ENCODE data around the gene TMEM256. TPM values are rescaled to one million over a fixed set of nuclear protein-coding genes. Genes with fewer than 3 reads are reported as not detected.

The TMEM256 gene
- total and polyA plus RNA-seq, 9 of the 15 experiments (the other 6 are each of a cell fraction or from before 2014, with no cell fraction given), result 43.4 to 177 (median 68.5) TPM

DNA sequence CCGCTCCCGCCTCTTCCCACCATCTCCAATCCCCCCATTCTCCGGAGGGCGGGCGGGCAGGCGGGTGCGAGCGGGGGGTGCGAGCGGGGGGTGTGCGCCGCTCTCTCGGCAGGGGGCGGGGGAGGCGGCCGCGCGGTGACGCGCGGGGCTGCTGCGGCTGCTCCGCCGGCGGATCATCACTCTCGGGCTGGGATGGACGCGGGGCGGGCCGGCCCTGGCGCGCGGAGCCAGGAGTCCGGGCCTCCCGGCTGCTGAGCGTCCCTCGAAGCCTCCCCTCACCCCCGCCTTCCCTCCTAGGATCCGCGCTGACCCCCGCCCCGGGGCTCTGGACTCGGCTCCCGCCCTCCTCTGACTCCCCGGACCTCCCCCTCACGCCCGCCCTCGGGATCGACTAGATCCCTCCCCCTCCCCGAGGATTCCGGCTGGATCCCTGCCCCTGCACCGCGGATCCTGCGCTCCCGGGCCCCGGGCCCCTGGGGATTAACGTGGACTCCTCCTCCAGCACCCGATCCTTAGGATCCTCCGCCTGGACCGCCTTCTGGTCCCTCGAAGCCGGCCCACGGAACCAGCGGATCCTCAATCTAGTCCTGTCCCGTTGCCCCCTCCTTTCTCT lies 946 bp upstream of the TMEM256 start:
- peak overlapping the region; percentile 67 to 87; a peak in 3 of 4 replicates for H3K9ac ChIP-seq (ENCODE audit: insufficient read depth in 1 of 2, low read depth in 2 of 2, low read length in 2 of 2)
- DNase-seq (ENCODE audit: extremely low read depth in 1 of 4, low spot score in 3 of 4) (peak in 2 of 4 experiments; percentile 67 to 71), ATAC-seq (peak; percentile 63), FAIRE-seq (no peak)
- peak overlapping the region; percentile 78 for H3K27ac ChIP-seq (ENCODE audit: extremely low read depth, low read depth, low read length)
- no TSS peak for BruUV-seq (replicated peaks)
- intact Hi-C loops (cut with micrococcal nuclease), result loop anchor here (5.0 kb wide), 2 partner anchors 32 to 77 kb away; partner anchors contain the start of genes FGF11, POLR2A, SLC35G6 and TMEM102
- peaks cover 11 to 25% of the 10 kb centered on the region in 2 experiments; a peak in 3 of 5 replicates for H3K4me1 ChIP-seq (replicated peaks in 1 of 2; ENCODE audit: control insufficient read depth in 2 of 2, insufficient read depth in 2 of 2, low read length in 2 of 2)
- H2AFZ ChIP-seq (ENCODE audit: low read depth, low read length), result peak overlapping the region; percentile 85
- H3K9me1 ChIP-seq (ENCODE audit: control insufficient read depth, insufficient read depth, low read length), result no peaks in the 10 kb centered on the region
- H3K36me3 ChIP-seq (ENCODE audit: control insufficient read depth, insufficient read depth, low read length), result peaks cover 6% of the 10 kb centered on the region; the same call in 1 of the 3 replicates
- no peaks in the 10 kb centered on the region for H3K27me3 ChIP-seq (ENCODE audit: control insufficient read depth in 2 of 2, insufficient read depth in 2 of 2, low read length in 2 of 2)
- no peaks in the 10 kb centered on the region for H4K20me1 ChIP-seq (replicated peaks; ENCODE audit: control insufficient read depth, insufficient read depth, low read length)
- H3K4me2 ChIP-seq (ENCODE audit: insufficient read depth, low read length), result peak overlapping the region; percentile 78
- WGBS (ENCODE audit: insufficient coverage, low coverage, missing lambda C conversion rate), result no CpG with 5 or more reads among the region's 65 CpGs
- no peaks in the 10 kb centered on the region for H3K9me3 ChIP-seq (replicated peaks; ENCODE audit: control insufficient read depth, insufficient read depth, low read depth, low read length)
- peaks cover 8% of the 10 kb centered on the region; the same call in 2 of the 3 replicates for H3K79me2 ChIP-seq (ENCODE audit: control insufficient read depth, insufficient read depth, low read length)
- peak overlapping the region; percentile 68 for H3K4me3 ChIP-seq
- CTCF ChIA-PET (ENCODE audit: low intra/inter-chr PET ratio), result no interaction called here
- POLR2A ChIA-PET, result interaction anchor here (0.8 to 1.8 kb wide), 6 partner anchors 13 to 174 kb away, joined by 3 to 23 read pairs (median 4); partner anchors contain the start of genes CD68, POLR2A and ZBTB4
- in situ Hi-C loops (cut with MboI), result no loop called here
- TF ChIP-seq ELF4 (CRISPR knock-in tag; IDR thresholded peaks at IDR 0.05), result no peak
- TF ChIP-seq, protein P1, sequence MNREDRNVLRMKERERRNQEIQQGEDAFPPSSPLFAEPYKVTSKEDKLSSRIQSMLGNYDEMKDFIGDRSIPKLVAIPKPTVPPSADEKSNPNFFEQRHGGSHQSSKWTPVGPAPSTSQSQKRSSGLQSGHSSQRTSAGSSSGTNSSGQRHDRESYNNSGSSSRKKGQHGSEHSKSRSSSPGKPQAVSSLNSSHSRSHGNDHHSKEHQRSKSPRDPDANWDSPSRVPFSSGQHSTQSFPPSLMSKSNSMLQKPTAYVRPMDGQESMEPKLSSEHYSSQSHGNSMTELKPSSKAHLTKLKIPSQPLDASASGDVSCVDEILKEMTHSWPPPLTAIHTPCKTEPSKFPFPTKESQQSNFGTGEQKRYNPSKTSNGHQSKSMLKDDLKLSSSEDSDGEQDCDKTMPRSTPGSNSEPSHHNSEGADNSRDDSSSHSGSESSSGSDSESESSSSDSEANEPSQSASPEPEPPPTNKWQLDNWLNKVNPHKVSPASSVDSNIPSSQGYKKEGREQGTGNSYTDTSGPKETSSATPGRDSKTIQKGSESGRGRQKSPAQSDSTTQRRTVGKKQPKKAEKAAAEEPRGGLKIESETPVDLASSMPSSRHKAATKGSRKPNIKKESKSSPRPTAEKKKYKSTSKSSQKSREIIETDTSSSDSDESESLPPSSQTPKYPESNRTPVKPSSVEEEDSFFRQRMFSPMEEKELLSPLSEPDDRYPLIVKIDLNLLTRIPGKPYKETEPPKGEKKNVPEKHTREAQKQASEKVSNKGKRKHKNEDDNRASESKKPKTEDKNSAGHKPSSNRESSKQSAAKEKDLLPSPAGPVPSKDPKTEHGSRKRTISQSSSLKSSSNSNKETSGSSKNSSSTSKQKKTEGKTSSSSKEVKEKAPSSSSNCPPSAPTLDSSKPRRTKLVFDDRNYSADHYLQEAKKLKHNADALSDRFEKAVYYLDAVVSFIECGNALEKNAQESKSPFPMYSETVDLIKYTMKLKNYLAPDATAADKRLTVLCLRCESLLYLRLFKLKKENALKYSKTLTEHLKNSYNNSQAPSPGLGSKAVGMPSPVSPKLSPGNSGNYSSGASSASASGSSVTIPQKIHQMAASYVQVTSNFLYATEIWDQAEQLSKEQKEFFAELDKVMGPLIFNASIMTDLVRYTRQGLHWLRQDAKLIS (CRISPR knock-in tag; IDR thresholded peaks at IDR 0.05), result no peak
- no peak for TF ChIP-seq TFAM (CRISPR knock-in tag; conservative IDR thresholded peaks at IDR 0.05)
- TF ChIP-seq ZNF124 (CRISPR knock-in tag; IDR thresholded peaks at IDR 0.05), result no peak
- no peak for TF ChIP-seq ZNF655 (CRISPR knock-in tag; IDR thresholded peaks at IDR 0.05)
- TF ChIP-seq ZNF41 (CRISPR knock-in tag; conservative IDR thresholded peaks at IDR 0.05), result no peak
- TF ChIP-seq, protein P2, sequence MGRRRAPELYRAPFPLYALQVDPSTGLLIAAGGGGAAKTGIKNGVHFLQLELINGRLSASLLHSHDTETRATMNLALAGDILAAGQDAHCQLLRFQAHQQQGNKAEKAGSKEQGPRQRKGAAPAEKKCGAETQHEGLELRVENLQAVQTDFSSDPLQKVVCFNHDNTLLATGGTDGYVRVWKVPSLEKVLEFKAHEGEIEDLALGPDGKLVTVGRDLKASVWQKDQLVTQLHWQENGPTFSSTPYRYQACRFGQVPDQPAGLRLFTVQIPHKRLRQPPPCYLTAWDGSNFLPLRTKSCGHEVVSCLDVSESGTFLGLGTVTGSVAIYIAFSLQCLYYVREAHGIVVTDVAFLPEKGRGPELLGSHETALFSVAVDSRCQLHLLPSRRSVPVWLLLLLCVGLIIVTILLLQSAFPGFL (CRISPR knock-in tag; IDR thresholded peaks at IDR 0.05), result no peak
- TF ChIP-seq EP400 (IDR thresholded peaks at IDR 0.05), result no peak
- no peak for TF ChIP-seq CBX1 (IDR thresholded peaks at IDR 0.05; ENCODE audit: low read depth)
- TF ChIP-seq HIVEP1 (CRISPR knock-in tag; IDR thresholded peaks at IDR 0.05), result no peak
- TF ChIP-seq TRIM25 (IDR thresholded peaks at IDR 0.05; ENCODE audit: borderline replicate concordance), result no peak
- no peak for TF ChIP-seq TOE1 (IDR thresholded peaks at IDR 0.05; ENCODE audit: borderline replicate concordance)
- no peak for TF ChIP-seq TOE1 (CRISPR knock-in tag; IDR thresholded peaks at IDR 0.05; ENCODE audit: borderline replicate concordance, low read depth)
- peak; percentile 40 for TF ChIP-seq CREM (IDR thresholded peaks at IDR 0.05; ENCODE audit: low read depth)
- TF ChIP-seq KAT8 (IDR thresholded peaks at IDR 0.05; ENCODE audit: low read depth), result no peak
